ENCODE data around the gene CD58. TPM values are rescaled to one million over a fixed set of nuclear protein-coding genes. Genes with fewer than 3 reads are reported as not detected.

Gene CD58
- total and polyA plus RNA-seq, 4 donors, result 5.1 to 30.2 (median 10.8) TPM

GRCh38 chr1:116568662-116569380 is 2.0 kb downstream of the CD58 start:
- Histone ChIP-seq H3K9me3 (ENCODE audit: control insufficient read depth in 4 of 4, low read length in 3 of 4) (no peaks in the 10 kb centered on the region), H3K36me3 (ENCODE audit: control insufficient read depth in 4 of 4, insufficient read depth in 3 of 4, low read depth in 1 of 4, low read length in 3 of 4) (no peaks in the 10 kb centered on the region), H3K4me3 (ENCODE audit: low read depth in 1 of 3, low read length in 3 of 3) (no peak overlapping the region), H3K9ac (ENCODE audit: low read depth in 1 of 2, low read length in 2 of 2) (no peak overlapping the region), H3K27me3 (ENCODE audit: control insufficient read depth in 4 of 4, insufficient read depth in 4 of 4, low read length in 3 of 4) (no peaks in the 10 kb centered on the region), H3K4me1 (ENCODE audit: control insufficient read depth in 4 of 4, insufficient read depth in 4 of 4, low read length in 3 of 4) (peaks cover 1 to 12% (median 11%) of the 10 kb centered on the region in 4 donors), H3K27ac (ENCODE audit: low read depth in 1 of 2, low read length in 2 of 2) (no peak overlapping the region)
- DNase-seq (ENCODE audit: low spot score), result no peak
- WGBS, result 92% methylated on average over 2 of the region's 2 CpGs
- TF ChIP-seq EGR1 (IDR thresholded peaks at IDR 0.05; ENCODE audit: low read depth in 2 of 2) (no peak), CTCF (IDR thresholded peaks at IDR 0.05; ENCODE audit: low read depth, low read length, missing input control) (no peak)

GRCh38 chr1:116567790-116568661 is 2.8 kb downstream of the CD58 start:
- Histone ChIP-seq H3K27ac (ENCODE audit: low read depth in 1 of 2, low read length in 2 of 2) (no peak overlapping the region), H3K36me3 (ENCODE audit: control insufficient read depth in 4 of 4, insufficient read depth in 3 of 4, low read depth in 1 of 4, low read length in 3 of 4) (no peaks in the 10 kb centered on the region), H3K9me3 (ENCODE audit: control insufficient read depth in 4 of 4, low read length in 3 of 4) (no peaks in the 10 kb centered on the region), H3K27me3 (ENCODE audit: control insufficient read depth in 4 of 4, insufficient read depth in 4 of 4, low read length in 3 of 4) (no peaks in the 10 kb centered on the region), H3K9ac (ENCODE audit: low read depth in 1 of 2, low read length in 2 of 2) (no peak overlapping the region), H3K4me1 (ENCODE audit: control insufficient read depth in 4 of 4, insufficient read depth in 4 of 4, low read length in 3 of 4) (peaks cover 1 to 12% (median 11%) of the 10 kb centered on the region in 4 donors), H3K4me3 (ENCODE audit: low read depth in 1 of 3, low read length in 3 of 3) (no peak overlapping the region)
- DNase-seq (ENCODE audit: low spot score), result no peak
- TF ChIP-seq RAD21 (IDR thresholded peaks at IDR 0.05) (no peak), SP1 (IDR thresholded peaks at IDR 0.05) (no peak), HNF4G (IDR thresholded peaks at IDR 0.05) (no peak), JUND (IDR thresholded peaks at IDR 0.05) (no peak)
- WGBS, result 84% methylated on average over 4 of the region's 4 CpGs

DNA sequence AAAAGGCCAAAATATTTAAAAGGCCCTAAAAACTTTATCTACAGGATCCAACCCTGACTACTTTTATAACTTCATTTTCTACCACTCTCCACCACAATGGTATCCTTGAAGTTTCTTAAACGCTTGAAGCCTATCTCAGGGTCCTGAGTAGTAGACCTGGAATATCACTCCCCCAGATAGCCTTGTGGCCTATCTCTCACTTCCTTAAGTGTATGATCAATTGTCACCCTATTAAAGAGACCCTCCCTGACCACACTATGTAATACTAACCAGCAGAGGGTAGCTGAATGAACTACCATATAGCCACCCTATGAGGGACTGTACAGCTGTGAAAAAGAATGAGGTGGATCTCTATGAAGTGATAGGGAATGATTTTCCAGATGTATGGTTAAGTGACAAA is 5.6 kb downstream of the CD58 start:
- WGBS, result 97% methylated on average over 1 of the region's 1 CpG
- DNase-seq (ENCODE audit: low spot score), result no peak
- Histone ChIP-seq H3K9ac (ENCODE audit: low read depth in 1 of 2, low read length in 2 of 2) (no peak overlapping the region), H3K4me1 (ENCODE audit: control insufficient read depth in 4 of 4, insufficient read depth in 4 of 4, low read length in 3 of 4) (peaks cover 1 to 13% (median 5%) of the 10 kb centered on the region in 4 donors), H3K36me3 (ENCODE audit: control insufficient read depth in 4 of 4, insufficient read depth in 3 of 4, low read depth in 1 of 4, low read length in 3 of 4) (no peaks in the 10 kb centered on the region), H3K9me3 (ENCODE audit: control insufficient read depth in 4 of 4, low read length in 3 of 4) (no peaks in the 10 kb centered on the region), H3K27me3 (ENCODE audit: control insufficient read depth in 4 of 4, insufficient read depth in 4 of 4, low read length in 3 of 4) (no peaks in the 10 kb centered on the region), H3K4me3 (ENCODE audit: low read depth in 1 of 3, low read length in 3 of 3) (no peak overlapping the region), H3K27ac (ENCODE audit: low read depth in 1 of 2, low read length in 2 of 2) (no peak overlapping the region)
- no peak for TF ChIP-seq FOXA1 (IDR thresholded peaks at IDR 0.05)
- no peak for TF ChIP-seq JUND (IDR thresholded peaks at IDR 0.05)
- no peak for TF ChIP-seq YY1 (IDR thresholded peaks at IDR 0.05)
- no peak for TF ChIP-seq NR2F2 (IDR thresholded peaks at IDR 0.05)
- TF ChIP-seq GABPA (IDR thresholded peaks at IDR 0.05 in 1 of 2, conservative IDR thresholded peaks at IDR 0.05 in 1 of 2), result no peak
- no peak for TF ChIP-seq CTCF (IDR thresholded peaks at IDR 0.05; ENCODE audit: low read depth, low read length, missing input control)
- TF ChIP-seq RAD21 (IDR thresholded peaks at IDR 0.05), result no peak
- TF ChIP-seq, protein P1, sequence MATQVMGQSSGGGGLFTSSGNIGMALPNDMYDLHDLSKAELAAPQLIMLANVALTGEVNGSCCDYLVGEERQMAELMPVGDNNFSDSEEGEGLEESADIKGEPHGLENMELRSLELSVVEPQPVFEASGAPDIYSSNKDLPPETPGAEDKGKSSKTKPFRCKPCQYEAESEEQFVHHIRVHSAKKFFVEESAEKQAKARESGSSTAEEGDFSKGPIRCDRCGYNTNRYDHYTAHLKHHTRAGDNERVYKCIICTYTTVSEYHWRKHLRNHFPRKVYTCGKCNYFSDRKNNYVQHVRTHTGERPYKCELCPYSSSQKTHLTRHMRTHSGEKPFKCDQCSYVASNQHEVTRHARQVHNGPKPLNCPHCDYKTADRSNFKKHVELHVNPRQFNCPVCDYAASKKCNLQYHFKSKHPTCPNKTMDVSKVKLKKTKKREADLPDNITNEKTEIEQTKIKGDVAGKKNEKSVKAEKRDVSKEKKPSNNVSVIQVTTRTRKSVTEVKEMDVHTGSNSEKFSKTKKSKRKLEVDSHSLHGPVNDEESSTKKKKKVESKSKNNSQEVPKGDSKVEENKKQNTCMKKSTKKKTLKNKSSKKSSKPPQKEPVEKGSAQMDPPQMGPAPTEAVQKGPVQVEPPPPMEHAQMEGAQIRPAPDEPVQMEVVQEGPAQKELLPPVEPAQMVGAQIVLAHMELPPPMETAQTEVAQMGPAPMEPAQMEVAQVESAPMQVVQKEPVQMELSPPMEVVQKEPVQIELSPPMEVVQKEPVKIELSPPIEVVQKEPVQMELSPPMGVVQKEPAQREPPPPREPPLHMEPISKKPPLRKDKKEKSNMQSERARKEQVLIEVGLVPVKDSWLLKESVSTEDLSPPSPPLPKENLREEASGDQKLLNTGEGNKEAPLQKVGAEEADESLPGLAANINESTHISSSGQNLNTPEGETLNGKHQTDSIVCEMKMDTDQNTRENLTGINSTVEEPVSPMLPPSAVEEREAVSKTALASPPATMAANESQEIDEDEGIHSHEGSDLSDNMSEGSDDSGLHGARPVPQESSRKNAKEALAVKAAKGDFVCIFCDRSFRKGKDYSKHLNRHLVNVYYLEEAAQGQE (IDR thresholded peaks at IDR 0.05), result no peak
- TF ChIP-seq HNF4G (IDR thresholded peaks at IDR 0.05), result no peak
- TF ChIP-seq, protein P2, sequence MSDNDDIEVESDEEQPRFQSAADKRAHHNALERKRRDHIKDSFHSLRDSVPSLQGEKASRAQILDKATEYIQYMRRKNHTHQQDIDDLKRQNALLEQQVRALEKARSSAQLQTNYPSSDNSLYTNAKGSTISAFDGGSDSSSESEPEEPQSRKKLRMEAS (IDR thresholded peaks at IDR 0.05), result no peak
- TF ChIP-seq TAF1 (conservative IDR thresholded peaks at IDR 0.05), result no peak
- TF ChIP-seq SP1 (IDR thresholded peaks at IDR 0.05), result no peak
- TF ChIP-seq, protein P3, sequence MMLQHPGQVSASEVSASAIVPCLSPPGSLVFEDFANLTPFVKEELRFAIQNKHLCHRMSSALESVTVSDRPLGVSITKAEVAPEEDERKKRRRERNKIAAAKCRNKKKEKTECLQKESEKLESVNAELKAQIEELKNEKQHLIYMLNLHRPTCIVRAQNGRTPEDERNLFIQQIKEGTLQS (IDR thresholded peaks at IDR 0.05), result no peak
- TF ChIP-seq ZBTB33 (IDR thresholded peaks at IDR 0.05), result no peak
